Activated naive CD4-positive, alpha-beta T cell treated with anti-CD3 and anti-CD28 coated beads, Interleukin-2, amount 50 U/mL, for 24 hours (primary cell): ENCODE results near the gene SLC25A46.

Experiments
- H3K27ac Mint-ChIP-seq: one replicate; pipeline ENCODE4 v1.8.0; 2021; ENCODE audit warnings: mild to moderate bottlenecking, mixed read lengths
- H3K27me3 Mint-ChIP-seq: one replicate; pipeline ENCODE4 v1.8.0; 2021; ENCODE audit warnings: mixed read lengths
- H3K36me3 Mint-ChIP-seq: one replicate; pipeline ENCODE4 v1.8.0; 2021; ENCODE audit warnings: mixed read lengths
- H3K4me1 Mint-ChIP-seq: one replicate; pipeline ENCODE4 v1.8.0; 2021; ENCODE audit warnings: mixed read lengths
- H3K4me3 Mint-ChIP-seq: one replicate; pipeline ENCODE4 v1.8.0; 2021; ENCODE audit warnings: mild to moderate bottlenecking, mixed read lengths
- H3K9me3 Mint-ChIP-seq: one replicate; pipeline ENCODE4 v1.8.0; 2021; ENCODE audit warnings: mixed read lengths

SLC25A46 gene

DNA sequence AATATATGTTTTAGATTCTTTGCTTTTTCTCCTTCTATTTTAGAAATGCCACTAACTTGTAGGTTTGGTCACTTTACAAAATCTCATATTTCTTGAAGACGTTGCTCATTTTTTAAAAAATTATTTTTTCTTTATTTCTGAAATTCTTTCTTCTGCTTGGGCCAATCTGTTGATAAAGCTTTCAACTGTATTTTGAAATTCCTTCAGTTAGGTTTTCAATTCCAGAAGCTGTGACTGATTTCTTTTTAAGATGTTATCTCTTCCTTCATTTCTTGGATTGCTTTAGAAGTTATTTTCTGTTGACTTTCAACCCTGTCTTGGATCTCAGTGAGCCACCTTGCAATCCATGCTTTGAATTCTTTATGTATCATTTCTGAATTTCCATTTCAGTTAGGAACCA is 64.2 kb downstream of the SLC25A46 start:
- Mint-ChIP-seq H3K36me3 (peaks cover 2% of the 10 kb centered on the region), H3K27ac (no peak overlapping the region), H3K9me3 (peaks cover 5% of the 10 kb centered on the region), H3K4me3 (no peak overlapping the region), H3K4me1 (no peaks in the 10 kb centered on the region), H3K27me3 (peaks cover 20% of the 10 kb centered on the region)

DNA sequence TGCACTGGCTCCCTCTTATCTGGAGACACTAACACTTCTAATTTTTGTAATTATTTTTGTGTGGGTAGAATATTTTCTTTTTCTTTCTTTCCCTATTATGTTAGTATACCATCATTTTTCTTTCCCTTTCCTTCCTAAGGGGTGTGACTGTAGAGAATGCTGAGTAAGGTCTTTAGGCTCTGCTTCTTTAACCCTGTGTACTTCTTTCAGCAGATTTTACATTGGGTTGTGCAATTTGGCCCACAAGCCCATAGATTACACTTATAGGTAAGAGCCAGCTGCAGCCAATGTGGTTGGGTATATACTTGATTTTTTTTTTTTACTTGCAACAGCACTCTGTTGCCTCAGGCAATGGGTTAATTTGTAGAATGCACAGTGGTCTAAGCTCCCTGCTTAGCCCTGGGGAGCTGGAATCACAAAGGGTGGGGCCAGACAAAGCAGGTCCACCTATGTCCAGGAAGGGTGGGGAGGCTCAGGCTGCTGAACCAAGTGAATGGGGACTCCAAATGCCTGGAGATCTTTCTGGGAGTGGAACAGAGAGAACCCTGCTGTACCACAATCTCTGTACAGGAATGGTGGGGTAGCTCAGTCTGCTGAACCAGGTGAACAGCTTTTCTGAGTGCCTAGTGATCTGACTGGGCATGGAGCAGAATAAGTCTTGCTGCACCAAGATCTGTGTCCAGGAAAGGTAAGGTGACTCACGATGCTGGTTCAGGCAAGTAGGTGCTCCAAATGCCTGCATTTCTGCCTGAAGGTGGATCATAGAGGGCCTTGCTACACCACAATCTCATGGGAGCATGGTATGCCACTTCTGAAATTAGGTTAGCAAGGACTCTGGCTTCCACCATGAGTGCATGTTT is 64.9 kb downstream of the SLC25A46 start:
- no peak overlapping the region for H3K27ac Mint-ChIP-seq
- H3K27me3 Mint-ChIP-seq = peaks cover 21% of the 10 kb centered on the region
- H3K4me1 Mint-ChIP-seq = no peaks in the 10 kb centered on the region
- peaks cover 2% of the 10 kb centered on the region for H3K36me3 Mint-ChIP-seq
- no peak overlapping the region for H3K4me3 Mint-ChIP-seq
- peaks cover 5% of the 10 kb centered on the region for H3K9me3 Mint-ChIP-seq

DNA sequence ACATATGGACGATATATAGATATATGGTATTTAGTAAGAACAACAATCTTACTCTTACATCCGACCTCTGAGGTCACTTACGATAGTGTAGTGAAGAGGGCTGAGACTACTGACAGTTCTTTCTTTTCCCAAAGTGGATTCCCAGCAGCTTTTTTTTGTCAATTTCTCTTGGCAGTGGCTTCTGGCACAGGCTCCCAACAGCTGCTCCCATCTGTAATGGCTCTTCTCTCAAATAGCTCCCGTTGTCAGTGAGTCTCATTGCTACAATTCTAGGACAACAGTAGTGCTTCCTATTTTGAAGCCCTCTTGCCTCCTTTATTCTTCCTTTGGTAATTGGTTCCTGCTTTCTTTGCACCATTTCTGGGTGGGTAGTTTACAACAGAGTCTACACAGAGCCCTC is 68.4 kb downstream of the SLC25A46 start:
- H3K27me3 Mint-ChIP-seq = peaks cover 9% of the 10 kb centered on the region

DNA sequence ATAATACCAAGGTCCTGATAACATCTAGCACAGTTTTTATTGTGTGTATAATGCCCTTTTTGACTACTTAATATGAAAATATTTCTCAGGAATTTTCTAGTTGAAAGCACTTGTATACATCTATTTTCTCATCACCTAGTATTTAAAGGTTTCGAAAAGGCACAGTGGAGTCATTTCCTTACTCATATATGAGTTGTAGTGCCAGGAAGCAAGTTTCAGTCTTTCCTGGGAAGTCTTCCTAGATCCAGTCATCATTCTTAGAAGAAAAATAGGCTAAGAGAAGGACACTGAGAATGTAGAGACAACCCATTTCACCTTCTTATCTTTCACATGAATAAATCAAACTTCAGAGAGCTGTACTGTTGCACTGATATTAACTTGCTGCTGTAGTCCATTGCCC is 70.2 kb downstream of the SLC25A46 start:
- no peak overlapping the region for H3K4me3 Mint-ChIP-seq
- H3K9me3 Mint-ChIP-seq = peaks cover 16% of the 10 kb centered on the region
- no peaks in the 10 kb centered on the region for H3K4me1 Mint-ChIP-seq
- no peaks in the 10 kb centered on the region for H3K36me3 Mint-ChIP-seq
- H3K27me3 Mint-ChIP-seq = peaks cover 12% of the 10 kb centered on the region
- H3K27ac Mint-ChIP-seq = no peak overlapping the region

More for the DNA sequence above, 68.4 kb downstream of the SLC25A46 start:
- Mint-ChIP-seq H3K27ac (no peak overlapping the region), H3K9me3 (peaks cover 15% of the 10 kb centered on the region), H3K4me1 (no peaks in the 10 kb centered on the region), H3K36me3 (peaks cover 2% of the 10 kb centered on the region), H3K4me3 (no peak overlapping the region)
